HCT116 (cell line): ENCODE results near the gene ARID4A. TPM values are rescaled to one million over a fixed set of nuclear protein-coding genes. Genes with fewer than 3 reads are reported as not detected.

ENCODE experiments used
- ATF3 ChIP-seq: IDR thresholded peaks from 2 replicates; pipeline ENCODE4 v1.6.1; 2012
- EGR1 ChIP-seq: IDR thresholded peaks from 2 replicates; pipeline ENCODE4 v1.6.1; 2012; ENCODE audit warnings: low read depth
- ELF1 ChIP-seq: IDR thresholded peaks from 2 replicates; pipeline ENCODE4 v1.6.1; 2012; ENCODE audit warnings: low read depth, borderline replicate concordance
- EZH2 ChIP-seq: fragments of 200-600 bp; sonication (generic); IDR thresholded peaks from 2 replicates; pipeline ENCODE4 v1.6.1; 2017; ENCODE audit warnings: antibody characterized with exemption, mixed run types
- RAD21 ChIP-seq: IDR thresholded peaks from 2 replicates; pipeline ENCODE4 v1.6.1; 2012; ENCODE audit warnings: low read depth, mild to moderate bottlenecking
- REST ChIP-seq: IDR thresholded peaks from 2 replicates; pipeline ENCODE4 v1.6.1; 2012; ENCODE audit warnings: low read depth
- ZBTB33 ChIP-seq: IDR thresholded peaks from 2 replicates; pipeline ENCODE4 v1.6.1; 2011; ENCODE audit warnings: mild to moderate bottlenecking, low read length, moderate library complexity; ENCODE audit not compliant: insufficient replicate concordance; ENCODE audit errors: extremely low read depth
- ZFX ChIP-seq: fragments of 450-650 bp; IDR thresholded peaks from 2 replicates; pipeline ENCODE4 v1.6.1; 2017
- total RNA-seq: library from RNA; stranded (reverse); gene quantifications from one replicate; pipeline ENCODE4 v1.2.1, GENCODE V29; 2021; ENCODE audit not compliant: unreplicated experiment

The ARID4A gene
- total RNA-seq, 1 experiment from 2014 or later: 13.9 TPM

DNA sequence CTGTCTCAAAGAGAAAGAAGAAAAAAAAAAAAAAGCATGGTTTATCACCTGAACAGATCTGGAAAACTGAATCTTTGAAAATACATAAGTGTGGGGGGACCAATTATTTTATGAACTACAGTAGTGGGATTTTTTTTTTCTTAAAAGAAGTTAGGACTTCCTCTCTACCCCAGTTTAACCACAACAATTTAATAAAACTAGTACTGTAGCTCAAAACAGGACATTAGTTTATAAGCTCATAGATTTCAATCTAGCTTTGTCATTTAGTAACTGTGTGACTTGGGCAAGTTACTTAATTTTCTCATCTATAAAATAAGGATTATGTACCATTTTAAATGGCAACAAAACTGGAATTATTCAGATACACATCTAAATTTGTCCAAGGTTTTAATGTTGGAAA is 23.5 kb upstream of the ARID4A start (continued):
- no peak for TF ChIP-seq REST
- TF ChIP-seq ZBTB33: no peak
- TF ChIP-seq ATF3: no peak
- no peak for TF ChIP-seq EGR1
- TF ChIP-seq ELF1: no peak
- no peak for TF ChIP-seq RAD21
- TF ChIP-seq ZFX: no peak
- no peak for TF ChIP-seq EZH2
